HCT116 (cell line): Measurements from ENCODE around the gene UBN1.

Experiments
- CTCF ChIP-seq, 3 experiments: fragments of 200-600 bp in 1 of 3; sonication (generic) in 1 of 3; IDR thresholded peaks in 2 of 3; conservative IDR thresholded peaks in 1 of 3; 2 replicates each; pipeline ENCODE4 v1.5.1; 2012 to 2017; ENCODE audit warnings: low read depth in 2 of 3, low read length in 2 of 3, antibody characterized with exemption in 1 of 3, borderline replicate concordance in 1 of 3, control low read depth in 1 of 3, mild to moderate bottlenecking in 1 of 3, mixed read lengths in 1 of 3, mixed run types in 1 of 3, moderate library complexity in 1 of 3; ENCODE audit not compliant: insufficient read depth in 1 of 3
- POLR2A ChIP-seq: IDR thresholded peaks from 2 replicates; pipeline ENCODE4 v1.7.0; 2011; ENCODE audit warnings: borderline replicate concordance; ENCODE audit not compliant: insufficient read depth, insufficient read length; ENCODE audit errors: extremely low read depth

GRCh38 chr16:4915226-4915761 is 68.0 kb downstream of the UBN1 start:
- TF ChIP-seq CTCF (IDR thresholded peaks at IDR 0.05 in 2 of 3, conservative IDR thresholded peaks at IDR 0.05 in 1 of 3; ENCODE audit: borderline replicate concordance in 1 of 3, insufficient read depth in 1 of 3, low read depth in 2 of 3, low read length in 2 of 3) (no peak), POLR2A (no peak)
